ENCODE results near the gene ZNF791.

- TF ChIP-seq REST (IDR thresholded peaks at IDR 0.05; ENCODE audit: insufficient read depth in 1 of 2, low read depth in 2 of 2, low read length in 2 of 2) (no peak), TAF1 (IDR thresholded peaks at IDR 0.05; ENCODE audit: borderline replicate concordance, insufficient read depth, low read length) (no peak), SIN3A (IDR thresholded peaks at IDR 0.05; ENCODE audit: borderline replicate concordance, insufficient read depth, low read length) (no peak)
Measured at GRCh38 chr19:12642506-12642905, 31.8 kb downstream of the ZNF791 start.

Data from PFSK-1 (cell line).